NCI-H2227 (cell line): ENCODE data around the gene STX12.
"Not testable (repeated sequence)": the region's sequence is repeated elsewhere in the genome, so short reads cannot be mapped to it uniquely, and the experiment has no call there.

Experiments
- DNase-seq: peaks from one replicate; lab custom pipeline; 2025; ENCODE audit not compliant: unreplicated experiment; lab: John Stamatoyannopoulos, UW

The STX12 gene

DNA sequence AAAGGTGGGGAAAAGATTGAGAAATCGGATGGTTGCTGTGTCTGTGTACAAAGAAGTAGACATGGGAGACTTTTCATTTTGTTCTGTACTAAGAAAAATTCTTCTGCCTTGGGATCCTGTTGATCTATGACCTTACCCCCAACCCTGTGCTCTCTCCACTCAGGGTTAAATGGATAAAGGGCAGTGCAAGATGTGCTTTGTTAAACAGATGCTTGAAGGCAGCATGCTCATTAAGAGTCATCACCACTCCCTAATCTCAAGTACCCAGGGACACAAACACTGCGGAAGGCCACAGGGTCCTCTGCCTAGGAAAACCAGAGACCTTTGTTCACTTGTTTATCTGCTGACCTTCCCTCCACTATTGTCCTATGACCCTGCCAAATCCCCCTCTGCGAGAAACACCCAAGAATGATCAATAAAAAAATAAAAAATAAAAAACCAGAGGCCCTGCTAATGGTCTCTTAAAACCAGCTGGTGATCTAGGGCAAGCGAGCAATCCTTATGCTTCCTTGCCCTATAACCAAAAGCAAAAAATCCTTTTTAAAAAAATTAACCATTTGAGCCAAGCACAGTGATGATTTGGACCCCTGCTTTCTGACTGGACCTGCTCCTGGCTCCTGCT is 56.4 kb downstream of the STX12 start:
- not testable (repeated sequence) for DNase-seq

DNA sequence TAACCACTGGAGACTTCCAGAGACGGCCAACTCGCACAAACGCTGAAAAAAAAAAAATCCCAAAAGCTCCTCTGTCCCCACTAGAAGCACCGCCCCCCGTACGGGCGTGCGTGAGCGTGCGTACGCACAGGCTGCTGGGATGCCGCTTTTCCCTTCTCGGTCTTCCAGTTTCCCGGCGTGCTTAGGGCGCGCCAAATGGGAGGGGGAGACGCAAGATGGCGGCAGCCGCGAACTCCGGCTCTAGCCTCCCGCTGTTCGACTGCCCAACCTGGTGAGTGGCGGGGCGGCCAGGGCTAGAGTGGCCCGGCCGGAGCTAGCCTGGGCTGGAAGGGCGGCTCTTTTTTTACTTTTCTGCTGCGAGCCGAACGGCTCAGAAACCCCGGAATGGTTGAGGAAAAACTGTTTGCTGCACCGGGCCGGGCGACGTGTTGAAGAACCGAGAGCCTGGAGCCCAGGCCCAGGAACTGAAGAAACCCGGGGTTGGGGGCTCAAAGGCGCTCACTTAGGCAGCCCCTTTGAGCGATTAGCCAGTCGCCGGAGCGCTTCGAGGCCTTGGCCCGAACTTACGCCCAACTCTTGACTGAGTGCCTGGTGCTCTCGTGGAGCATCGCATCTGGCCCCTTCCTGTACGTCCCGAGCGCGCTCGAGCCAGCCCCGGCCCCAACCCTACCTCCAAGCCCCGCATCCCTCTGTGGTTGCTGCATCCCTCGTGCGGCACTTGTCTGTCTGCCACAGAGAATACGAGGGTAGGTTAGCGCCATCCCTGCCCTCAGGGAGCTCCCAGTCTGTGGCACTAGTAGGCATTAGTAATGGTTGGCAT is 57.8 kb downstream of the STX12 start, which contains the start of gene PPP1R8:
Gene PPP1R8 (plus strand): TSS at position 162 of the 820 bp plus-strand sequence. CDS start 54 bp downstream, at position 216.
- DNase-seq: peak; percentile 99

DNA sequence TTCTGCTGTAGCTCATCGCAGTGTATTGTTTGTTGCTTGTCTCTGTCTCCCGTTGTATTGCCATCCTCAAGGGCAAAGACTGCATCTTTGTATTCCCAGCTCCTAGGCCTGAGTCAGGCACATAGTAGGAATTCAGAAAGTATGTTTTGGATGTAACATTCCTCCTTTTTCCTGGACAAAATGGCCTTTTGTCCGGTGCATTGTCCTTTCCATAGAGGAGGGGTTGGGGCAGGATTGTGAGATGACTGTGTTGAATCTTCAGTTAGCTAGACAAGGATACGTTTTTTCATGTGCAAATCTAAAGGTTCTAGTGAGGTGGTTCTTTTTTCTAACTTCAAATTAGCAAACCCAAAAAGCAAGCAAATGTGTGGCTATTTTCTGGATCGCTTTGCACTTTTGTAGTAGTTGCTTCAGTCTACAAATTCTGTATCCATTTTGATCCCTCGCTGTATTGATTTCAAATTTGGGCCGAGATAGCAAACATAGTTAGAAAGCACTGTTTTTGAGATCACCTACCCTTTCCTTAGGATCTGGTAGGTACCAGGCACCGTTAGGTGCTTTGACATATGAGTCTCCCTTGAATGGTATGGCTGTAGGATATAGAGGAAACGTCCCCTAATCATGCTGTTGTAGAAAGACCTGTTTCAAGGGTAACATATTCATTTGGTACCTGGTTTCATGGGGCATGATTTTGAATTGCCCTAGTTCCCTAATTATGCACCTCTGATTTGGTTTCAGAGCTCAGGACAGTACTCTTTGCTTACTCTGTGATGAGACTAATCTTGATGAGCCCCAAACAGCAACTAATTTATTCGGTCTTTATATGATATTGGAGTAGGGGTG is 58.8 kb downstream of the STX12 start:
- DNase-seq: no peak

DNA sequence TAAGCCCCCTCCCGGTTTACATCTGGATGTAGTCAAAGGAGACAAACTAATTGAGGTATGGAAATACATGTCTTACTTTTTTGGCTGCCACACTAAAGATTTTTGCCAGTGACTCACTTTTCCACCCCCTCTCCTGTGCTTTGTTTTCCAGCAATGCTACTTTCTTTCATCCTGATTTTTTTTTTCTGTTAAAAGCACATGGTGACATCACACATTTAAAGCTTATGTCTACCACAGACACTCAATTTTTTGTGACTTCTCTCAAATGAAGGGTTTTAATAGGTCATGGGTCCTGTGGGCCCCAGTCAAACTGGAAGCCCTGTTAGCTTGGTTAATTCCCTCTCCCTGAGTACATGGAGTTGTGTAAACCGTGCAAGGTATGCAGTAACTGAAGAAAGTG is 59.7 kb downstream of the STX12 start:
- DNase-seq: no peak

DNA sequence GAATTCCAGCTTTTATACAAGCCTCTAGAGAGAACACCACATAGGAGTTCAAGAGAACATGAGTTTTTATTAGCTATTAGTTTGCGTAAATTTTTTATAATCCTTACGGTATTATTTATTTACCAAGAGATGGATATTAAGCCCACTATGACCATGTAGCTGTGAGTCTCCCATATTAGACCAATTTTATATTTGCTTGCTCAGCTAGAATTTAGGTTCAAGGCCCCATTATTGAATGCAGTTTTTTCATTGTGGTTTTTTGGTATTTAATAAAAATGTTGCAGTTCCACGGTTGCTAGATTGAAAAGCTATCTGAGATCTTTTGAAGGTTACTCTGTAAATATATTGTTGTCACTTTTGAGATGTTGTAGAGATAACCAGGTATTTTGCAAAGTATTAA is 60.5 kb downstream of the STX12 start:
- no peak for DNase-seq

DNA sequence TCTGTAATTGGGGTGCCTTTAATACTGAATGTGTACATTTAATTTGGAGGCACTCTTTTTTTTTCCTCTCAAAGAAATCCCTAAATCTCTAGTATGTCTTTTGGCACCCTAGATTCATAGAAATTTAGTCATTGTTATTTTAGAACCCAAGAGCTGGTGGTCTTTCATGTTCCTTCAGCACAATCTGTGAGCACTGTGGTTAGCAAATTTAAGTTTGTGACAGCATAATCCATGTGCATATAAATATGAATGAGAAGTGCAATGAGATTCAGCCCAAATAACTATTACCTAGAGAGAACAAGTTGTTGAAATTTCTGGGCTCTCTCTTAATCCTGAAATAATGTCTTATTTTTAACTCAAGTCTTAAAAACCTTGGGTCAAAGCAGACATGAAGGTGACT is 62.0 kb downstream of the STX12 start:
- no peak for DNase-seq

DNA sequence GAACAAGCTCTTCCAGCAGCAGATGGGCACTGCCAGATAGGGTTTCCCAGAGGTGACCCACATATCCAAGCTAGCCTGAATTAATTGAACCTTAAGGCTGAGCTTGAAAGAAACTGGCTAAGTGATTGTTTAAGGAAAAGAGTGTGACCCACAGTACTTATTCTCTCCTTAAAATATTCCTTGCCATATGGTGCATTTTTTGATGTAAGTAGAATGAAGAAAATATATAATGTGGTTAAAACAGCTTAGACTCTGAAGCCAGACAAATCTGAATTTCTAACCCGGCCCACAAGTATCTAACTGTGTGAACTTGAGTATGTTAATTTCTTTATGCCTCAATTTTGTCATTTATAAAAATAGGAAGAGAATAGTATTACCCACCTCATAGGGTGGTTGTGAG is 62.5 kb downstream of the STX12 start:
- DNase-seq: no peak

DNA sequence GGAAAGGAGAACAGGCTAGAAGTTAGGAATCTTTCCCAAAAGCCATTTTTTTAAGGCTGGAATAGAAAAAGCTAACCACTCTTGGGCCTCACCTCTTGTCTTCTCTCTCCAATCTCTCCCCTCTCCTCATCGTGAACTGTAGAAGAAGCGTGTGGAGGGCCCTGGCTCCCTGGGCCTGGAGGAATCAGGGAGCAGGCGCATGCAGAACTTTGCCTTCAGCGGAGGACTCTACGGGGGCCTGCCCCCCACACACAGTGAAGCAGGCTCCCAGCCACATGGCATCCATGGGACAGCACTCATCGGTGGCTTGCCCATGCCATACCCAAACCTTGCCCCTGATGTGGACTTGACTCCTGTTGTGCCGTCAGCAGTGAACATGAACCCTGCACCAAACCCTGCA is 76.9 kb downstream of the STX12 start:
- no peak for DNase-seq

DNA sequence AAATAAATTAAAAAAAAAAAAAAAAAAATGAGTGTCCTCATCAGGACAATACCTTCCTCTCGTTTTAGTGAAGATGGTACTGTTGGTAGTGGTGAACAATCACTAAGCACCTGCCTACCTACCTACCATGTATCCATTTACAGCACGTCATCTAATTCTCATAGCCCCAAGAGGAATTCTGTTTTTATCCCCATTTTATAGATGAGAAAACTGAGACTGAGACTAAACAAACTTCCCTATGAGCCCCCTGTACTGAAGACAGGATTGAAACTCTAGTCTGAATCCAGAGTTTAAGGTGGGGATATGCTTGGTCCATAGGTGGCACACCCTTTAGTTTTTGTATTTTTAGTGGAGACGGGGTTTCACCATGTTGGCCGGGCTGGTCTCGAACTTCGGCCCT is 82.1 kb downstream of the STX12 start:
- DNase-seq: no peak

DNA sequence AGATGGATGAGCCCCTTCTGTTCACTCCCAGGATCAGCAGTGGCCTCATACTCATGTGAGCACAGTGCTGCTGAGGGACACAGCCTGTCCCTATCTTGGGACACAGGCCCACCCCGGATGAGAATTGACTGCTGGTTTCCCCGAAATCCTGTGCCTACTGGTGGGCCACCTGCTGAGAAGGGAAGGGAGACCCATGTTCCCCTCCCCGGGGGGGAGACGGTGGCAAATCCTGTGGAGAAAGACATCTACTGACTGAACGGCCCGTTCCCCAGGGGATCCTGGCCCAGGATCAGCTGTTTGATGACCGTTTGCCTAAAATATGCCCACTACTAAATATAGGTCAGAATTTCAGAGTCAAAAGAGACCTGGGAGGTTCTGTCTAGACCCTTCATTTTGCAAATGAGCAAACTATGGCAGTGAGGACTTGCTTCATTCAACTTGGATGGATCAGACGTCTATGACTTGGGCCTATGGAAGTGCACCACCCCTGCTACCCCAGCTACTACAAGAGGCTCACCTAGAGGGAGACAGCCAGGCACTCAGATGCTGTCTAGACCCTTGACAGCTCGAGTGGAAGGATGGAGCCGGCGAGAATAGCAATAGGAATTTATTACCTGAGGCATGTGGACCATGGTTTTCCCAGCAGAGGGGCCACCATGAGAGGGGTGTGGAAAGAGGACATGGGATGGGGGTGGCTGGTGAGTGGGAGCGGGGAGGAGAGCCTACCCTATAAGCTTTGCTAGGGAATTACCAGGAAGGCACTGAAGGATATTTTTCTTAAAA is 83.7 kb downstream of the STX12 start:
- no peak for DNase-seq

DNA sequence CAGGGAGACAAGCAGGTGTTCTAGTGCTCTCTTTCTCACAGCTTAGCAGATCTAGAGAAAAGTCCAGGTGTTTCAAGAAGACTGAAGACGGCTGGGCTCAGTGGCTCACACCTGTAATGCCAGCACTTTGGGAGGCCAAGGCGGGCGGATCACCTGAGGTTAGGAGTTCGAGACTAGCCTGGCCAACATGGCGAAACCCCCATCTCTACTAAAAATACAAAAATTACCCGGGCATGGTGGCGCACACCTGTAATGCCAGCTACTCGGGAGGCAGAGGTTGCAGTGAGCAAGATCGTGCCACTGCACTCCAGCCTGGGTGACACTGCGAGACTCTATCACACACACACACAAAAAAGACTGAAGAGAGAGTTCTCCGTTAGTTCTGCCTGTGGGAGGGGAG is 84.5 kb downstream of the STX12 start:
- DNase-seq: not testable (repeated sequence)

DNA sequence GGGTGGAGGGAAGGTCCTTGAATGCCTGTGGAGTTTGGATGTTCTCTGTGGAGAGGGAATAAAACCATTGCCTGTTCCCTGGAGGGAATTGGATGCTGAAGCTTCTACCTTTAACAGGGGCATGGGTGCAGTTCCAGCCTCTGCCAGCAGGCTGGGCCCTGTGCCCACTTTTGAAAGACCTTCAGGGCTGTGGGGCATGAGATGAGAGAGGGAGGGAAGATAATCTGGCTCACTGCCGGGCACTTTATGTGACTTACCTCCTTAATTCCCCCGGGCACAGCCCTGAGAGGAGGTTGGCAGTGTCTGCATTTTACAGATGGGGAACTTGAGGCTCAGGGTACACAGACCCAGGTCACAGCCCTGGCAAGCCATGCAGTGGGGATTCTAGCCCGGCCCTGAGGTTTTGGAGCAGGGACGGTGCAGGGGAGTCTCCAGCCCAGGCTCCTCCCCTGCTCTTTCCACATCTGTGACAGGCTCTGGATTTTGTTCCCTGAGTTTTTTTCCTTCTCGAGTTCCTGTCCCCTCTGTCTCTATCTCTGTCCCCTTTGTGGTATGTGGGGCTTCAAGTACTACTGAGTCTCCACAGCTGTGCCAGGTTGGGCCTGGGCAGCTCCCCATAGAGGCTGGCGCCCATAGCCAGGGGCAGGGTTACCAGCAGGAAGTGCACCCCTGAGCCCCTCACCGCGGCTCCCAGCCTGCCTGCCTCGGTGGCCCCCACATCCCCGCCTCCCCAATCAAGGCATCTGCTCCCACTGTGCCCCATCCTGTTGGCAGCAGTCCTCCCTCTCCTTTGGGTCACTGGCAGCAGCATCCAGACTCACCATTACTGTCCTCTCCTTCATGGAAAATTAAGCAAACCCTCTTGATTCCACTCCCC is 85.3 kb downstream of the STX12 start:
- peak; percentile 89 for DNase-seq

DNA sequence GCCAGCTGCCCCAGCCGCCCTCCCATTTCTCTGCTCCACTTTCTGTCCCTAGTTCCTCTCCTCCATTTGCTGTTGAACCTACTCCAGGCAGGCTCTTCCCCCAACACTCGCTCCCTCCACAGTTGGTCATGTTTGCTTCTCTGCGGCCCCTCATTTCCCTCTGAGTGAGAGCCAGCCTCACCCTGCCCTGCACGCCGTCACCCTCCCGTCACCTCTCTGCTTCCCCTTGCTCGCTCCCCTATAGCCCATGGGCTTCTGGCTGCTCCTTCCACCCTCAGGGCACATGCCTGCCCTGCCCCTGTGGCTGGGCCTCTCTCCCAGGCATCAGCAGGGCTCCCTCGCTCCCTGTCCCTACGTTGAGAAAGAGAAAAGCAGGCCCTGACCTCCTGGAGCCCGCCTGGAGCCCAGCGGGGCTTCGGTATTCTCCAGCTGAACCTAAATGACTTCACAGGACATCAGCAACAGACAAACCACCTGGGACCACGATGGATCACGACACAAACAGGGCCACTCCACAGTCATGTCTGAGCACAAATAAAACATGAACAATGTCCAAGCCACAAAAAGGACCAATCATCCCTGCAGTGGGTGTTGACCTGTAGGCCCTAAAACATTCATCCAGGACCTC is 86.0 kb downstream of the STX12 start:
- DNase-seq: peak; percentile 19

DNA sequence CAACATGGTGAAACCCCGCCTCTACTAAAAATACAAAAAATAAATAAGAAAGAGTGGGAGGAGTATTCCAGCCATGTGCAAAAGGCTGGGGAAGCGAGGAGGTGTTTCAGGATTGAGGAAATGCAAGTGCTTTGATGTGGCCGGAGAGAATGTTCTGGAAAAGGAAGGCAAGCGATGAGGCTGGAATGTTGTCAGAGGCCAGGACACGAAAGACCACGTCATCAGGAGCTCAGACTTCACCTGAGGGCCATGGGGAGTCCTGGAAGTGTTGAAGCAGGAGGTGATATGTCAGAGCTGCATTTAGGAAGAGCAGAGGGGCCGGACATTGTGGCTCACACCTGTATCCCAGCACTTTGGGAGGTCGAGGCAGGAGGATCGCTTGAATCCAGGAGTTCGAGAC is 88.4 kb downstream of the STX12 start:
- no peak for DNase-seq

DNA sequence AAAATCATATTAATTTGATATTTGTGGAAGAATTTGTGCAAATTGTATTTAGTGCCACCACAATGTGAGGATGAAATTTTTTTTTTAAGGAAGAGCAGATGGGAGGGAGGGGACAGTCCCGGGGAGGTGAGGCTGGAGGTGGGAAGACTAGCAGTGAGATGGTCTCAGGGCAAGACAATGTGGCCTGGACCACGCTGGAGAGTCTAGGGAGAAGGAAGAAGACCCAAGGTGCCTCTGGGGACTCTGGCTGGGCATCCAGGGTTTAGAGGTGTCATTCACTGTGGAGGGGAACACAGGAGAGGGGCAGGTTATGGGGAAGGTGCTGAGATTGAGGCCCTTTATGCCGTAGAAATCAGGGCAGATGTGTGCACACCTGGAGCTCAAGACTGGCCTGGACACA is 89.0 kb downstream of the STX12 start:
- DNase-seq: no peak

DNA sequence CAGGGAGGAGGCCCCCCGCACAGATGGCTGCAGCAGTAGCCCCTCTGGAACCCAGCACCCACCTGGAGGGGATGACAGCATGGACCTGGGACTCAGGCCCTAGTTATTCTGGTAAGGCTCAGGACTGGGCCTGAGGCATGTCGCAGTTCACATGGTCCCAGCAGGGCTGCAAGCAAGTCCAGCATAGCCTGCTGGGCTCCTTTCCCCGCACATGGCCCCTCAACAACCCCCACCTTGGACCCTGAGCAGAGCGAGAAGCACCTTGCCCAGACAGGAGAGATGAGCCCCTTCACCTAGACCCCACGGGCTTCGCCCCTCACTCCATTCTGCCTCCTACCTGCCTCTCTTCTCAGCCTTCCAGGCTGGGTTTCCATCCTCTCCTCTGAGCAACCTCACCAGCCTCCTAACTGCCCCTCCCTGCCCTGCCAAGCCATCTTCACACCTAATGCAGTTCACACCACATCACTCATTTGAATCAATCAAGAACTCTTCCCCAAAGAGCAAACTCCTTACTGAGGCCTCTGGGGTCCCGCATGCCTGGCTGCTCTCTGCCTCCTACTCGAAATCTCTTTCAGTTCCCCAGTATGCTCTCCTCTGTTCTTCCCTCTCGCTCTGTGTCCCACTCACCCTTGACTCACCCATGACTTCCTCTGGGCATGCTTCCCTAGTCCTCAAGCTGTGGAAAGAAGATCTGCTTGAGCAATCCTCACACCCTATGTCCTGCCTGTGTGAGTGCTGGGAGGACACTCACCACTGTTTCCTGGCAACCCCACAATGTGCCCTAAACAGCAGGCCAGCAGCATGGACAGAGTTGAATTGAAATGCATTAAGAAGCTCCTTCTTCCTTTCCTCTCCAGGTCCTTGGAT is 89.9 kb downstream of the STX12 start:
- no peak for DNase-seq

DNA sequence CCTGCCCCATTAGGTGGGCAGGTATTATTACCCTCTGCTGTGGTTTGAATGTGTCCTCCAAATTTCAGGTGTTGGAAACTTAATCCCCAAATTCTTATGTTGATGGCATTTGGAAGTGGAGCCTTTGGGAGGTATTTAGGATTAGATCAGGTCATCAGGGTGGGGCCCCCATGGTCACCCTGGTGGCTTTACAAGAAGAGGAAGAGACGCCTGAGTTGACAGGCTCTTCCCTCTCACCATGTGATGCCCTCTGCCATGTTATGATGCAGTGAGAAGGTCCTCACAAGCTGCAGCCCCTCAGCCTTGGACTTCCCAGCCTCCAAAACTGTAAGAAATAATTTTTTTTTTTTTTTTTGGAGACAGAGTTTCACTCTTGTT is 90.5 kb downstream of the STX12 start:
- no peak for DNase-seq

DNA sequence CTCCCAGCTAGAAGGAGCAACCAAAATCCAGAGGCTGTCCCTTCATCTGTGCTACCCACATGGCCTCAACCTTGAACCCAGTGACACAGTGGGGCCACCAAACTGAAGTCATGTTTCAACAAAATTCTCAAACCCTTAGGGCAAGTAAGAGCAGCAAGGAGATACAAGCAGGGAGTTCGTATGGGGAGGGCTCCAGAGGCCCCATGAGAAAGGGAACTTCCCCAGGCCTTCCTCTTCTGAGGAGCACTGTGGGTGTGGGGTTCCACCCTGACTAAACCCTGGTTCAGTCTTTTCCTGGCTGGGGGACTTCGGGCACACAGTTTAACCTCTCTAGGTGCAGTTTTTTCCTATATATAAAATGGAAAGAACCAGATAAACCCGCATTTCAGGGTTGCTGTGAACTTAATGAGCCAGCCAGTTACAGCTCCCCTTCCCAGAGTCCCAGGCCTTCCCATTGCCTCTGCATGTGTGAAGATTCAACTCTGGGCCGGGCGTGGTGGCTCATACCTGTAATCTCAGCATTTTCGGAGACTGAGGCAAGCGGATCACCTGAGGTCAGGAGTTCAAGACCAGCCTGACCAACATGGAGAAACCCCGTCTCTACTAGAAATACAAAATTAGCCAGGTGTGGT is 91.4 kb downstream of the STX12 start:
- DNase-seq: no peak
